LNCaP clone FGC (cell line): ENCODE data around the gene EPHB2.

ENCODE experiments used
- DNase-seq: peaks from one replicate; pipeline ENCODE4 v3.0.0-alpha.2; 2011; ENCODE audit warnings: low read depth
- H3K4me3 ChIP-seq: 2 replicates; pipeline ENCODE4 v1.5.1; 2011; ENCODE audit warnings: mild to moderate bottlenecking, low read depth, low read length, control low read depth
- CTCF ChIP-seq: IDR thresholded peaks from 2 replicates; pipeline ENCODE4 v1.5.1; 2012; ENCODE audit warnings: mild to moderate bottlenecking; ENCODE audit not compliant: control insufficient read depth, insufficient read depth; ENCODE audit errors: extremely low read depth

Gene EPHB2

GRCh38 chr1:22792396-22793160 is 81.9 kb downstream of the EPHB2 start:
- DNase-seq = no peak
- TF ChIP-seq CTCF = no peak
- no peak overlapping the region for H3K4me3 ChIP-seq

- TF ChIP-seq CTCF = no peak
- no peak overlapping the region for H3K4me3 ChIP-seq
- DNase-seq = no peak
Observed at GRCh38 chr1:22793647-22794046, 83.0 kb downstream of the EPHB2 start.

- H3K4me3 ChIP-seq = no peak overlapping the region
- no peak for DNase-seq
- TF ChIP-seq CTCF = no peak
Observed at GRCh38 chr1:22794647-22795365, 84.2 kb downstream of the EPHB2 start.

GRCh38 chr1:22795366-22795714 is 84.7 kb downstream of the EPHB2 start:
- H3K4me3 ChIP-seq = no peak overlapping the region
- no peak for DNase-seq
- no peak for TF ChIP-seq CTCF

GRCh38 chr1:22796642-22797041 is 86.0 kb downstream of the EPHB2 start:
- no peak for DNase-seq
- H3K4me3 ChIP-seq = no peak overlapping the region

GRCh38 chr1:22798083-22798482 is 87.4 kb downstream of the EPHB2 start:
- no peak overlapping the region for H3K4me3 ChIP-seq
- no peak for TF ChIP-seq CTCF
- no peak for DNase-seq

More at GRCh38 chr1:22796642-22797041, 86.0 kb downstream of the EPHB2 start:
- TF ChIP-seq CTCF = no peak
